NCI-H1436 (cell line): Measurements from ENCODE around the gene PTPN12.
"Not testable (repeated sequence)": the region's sequence is repeated elsewhere in the genome, so short reads cannot be mapped to it uniquely, and the experiment has no call there.

Experiments used
- DNase-seq: peaks from one replicate; lab custom pipeline; 2025; lab: John Stamatoyannopoulos, UW

Gene PTPN12

DNA sequence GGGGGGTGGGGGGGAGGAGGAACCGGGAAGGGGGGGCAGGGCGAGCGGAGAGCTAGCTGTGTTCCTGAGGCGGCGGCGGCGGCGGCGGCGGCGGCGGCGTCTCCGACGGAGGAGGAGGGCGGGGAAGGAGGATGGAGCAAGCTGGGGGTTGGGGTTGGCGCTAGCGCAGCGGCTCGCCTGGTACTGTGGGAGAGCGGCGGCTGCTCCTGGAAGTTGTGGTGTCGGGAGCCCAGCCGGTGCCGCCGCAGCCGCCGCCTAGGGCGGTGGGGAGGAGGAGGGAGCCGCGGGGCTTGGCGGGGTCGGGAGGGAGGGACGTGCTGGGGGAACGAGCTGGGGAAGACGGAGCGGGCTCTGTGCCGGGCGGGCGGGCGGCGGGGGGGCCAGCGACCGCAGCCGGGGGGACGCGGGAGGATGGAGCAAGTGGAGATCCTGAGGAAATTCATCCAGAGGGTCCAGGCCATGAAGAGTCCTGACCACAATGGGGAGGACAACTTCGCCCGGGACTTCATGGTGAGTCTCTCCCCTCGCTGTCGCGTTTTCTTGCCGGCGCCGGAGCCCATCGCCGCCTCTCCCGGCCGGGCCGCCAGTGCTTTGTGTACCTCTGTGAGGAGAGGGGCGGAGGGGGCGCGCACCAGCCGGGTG, at the start of gene PTPN12:
TSS of gene PTPN12 (plus strand) at position 160 of the 642 bp plus-strand sequence. CDS start at position 412, 252 bp downstream.
- DNase-seq, result peak; percentile 23

GRCh38 chr7:77488986-77489385, 48.1 kb upstream of the PTPN12 start:
- DNase-seq, result no peak

DNA sequence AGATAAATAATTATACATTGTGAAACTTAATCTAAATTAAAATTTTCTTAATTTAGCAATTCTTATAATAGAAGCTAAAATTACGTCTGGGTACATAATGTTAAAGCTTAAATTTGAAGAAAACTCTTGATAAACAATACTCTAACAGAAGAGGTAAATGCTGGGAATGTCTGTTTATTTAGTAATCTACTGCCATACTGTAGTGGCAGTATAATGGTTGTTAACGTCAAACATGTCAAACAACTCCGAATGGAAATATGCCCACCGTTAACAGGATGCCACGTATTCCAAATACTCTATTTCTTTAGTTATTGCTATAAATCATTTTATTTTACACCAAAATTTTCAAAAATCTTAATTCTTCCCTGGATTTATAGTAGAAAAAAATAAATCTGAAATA, 40.0 kb upstream of the PTPN12 start:
- peak; percentile 5 for DNase-seq

- DNase-seq, result no peak
Measured at GRCh38 chr7:77498659-77499379, 38.3 kb upstream of the PTPN12 start.

DNA sequence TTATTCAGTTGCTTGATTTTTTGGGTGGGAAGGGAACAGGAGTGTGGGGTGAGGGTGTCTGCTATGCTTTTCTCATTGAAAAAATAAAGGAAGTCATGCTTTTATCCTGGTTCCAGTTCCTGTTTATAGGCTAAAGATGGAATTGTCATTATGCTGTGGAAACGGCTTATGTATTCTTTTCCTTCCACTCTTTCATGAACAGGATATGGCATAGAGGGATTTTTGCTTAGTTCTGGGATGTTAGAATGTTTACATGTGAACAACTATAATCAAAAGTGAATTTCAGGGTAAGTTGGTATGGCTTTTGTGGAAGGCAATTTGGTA, 35.9 kb upstream of the PTPN12 start:
- DNase-seq, result no peak

DNA sequence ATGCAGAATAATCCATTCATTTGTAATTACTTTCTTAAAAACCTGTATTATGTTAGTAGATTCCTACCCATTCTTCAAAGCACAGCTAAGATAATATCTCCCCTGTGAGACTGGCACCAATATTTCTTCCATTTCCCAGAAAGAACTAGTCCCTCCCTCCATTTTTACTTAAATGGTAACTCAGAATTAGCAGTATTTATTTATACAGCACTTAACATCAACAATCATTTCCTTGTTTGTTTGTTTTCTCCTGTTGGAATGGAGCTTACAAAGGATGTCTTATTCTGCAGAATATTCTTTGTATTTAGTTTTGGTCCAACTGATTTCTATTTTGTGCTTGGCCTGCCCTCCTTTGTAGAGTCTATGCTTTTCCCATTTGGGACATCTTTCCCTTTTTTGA, 32.1 kb upstream of the PTPN12 start:
- no peak for DNase-seq

GRCh38 chr7:77506899-77507298, 30.2 kb upstream of the PTPN12 start:
- DNase-seq, result no peak

DNA sequence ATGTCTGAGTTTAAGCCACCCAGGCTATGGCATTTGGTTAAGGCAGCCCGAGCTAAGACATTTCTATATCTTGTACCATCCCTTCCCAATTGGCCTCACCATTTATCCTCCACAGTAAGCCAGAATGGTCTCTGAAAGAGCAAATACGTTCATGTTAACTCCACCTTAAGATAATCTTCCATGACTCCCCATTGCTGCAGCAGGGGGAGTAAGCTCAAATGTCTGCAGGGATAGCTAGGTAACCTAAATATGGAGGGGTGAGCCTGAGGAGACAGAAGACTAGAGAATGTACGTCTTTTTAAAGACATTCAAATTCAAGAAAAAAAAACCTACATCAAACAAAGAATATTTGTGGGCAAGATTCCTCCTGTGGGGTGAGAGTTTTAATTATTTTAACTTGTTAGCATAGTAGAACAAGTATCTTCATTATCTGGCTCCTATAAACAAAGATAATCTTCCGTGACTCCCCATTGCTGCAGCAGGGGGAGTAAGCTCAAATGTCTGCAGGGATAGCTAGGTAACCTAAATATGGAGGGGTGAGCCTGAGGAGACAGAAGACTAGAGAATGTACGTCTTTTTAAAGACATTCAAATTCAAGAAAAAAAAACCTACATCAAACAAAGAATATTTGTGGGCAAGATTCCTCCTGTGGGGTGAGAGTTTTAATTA, 24.0 kb upstream of the PTPN12 start:
- not testable (repeated sequence) for DNase-seq

DNA sequence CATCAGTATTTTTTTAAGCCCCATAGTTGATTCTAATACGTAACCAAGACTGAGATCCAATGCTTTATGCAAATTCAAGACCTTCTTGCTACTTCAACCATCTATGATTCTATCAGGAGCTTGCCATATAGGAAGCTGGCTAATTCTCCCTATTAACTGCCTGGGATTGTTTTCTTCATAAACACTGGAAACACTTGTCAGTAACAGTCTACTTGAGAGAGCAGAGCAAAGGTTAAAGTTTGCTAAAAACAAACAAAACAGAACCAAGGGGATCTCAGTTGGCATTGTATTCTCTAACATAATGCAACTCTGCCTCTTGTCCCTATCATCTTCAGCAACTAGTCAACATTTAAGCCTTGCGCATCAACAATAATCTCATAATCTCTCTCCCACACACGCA, 21.0 kb upstream of the PTPN12 start:
- no peak for DNase-seq

- no peak for DNase-seq
Measured at GRCh38 chr7:77520261-77520660, 16.8 kb upstream of the PTPN12 start.

GRCh38 chr7:77521537-77521936, 15.6 kb upstream of the PTPN12 start:
- DNase-seq, result not testable (repeated sequence)

- DNase-seq, result no peak
Measured at GRCh38 chr7:77524731-77525130, 12.4 kb upstream of the PTPN12 start.

DNA sequence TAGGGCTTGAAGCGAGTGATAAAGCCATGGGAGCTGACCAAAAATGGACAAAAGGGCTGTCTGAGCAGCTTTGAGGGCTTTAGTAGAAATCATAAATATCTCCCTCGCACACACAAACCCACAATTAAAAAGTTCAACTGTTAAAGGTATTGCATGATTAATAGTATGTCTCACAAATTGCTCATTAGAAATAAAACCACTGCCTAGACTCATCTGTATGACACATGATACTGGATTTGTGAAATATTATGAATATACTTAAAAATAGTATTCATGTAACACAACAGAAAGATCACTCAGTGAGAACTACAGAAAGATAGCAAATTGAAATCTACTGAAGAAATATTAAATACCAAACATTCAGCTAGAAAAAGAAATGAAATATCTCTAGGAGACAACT, 11.9 kb upstream of the PTPN12 start:
- DNase-seq, result no peak

GRCh38 chr7:77528368-77528767, 8.7 kb upstream of the PTPN12 start:
- DNase-seq, result no peak

DNA sequence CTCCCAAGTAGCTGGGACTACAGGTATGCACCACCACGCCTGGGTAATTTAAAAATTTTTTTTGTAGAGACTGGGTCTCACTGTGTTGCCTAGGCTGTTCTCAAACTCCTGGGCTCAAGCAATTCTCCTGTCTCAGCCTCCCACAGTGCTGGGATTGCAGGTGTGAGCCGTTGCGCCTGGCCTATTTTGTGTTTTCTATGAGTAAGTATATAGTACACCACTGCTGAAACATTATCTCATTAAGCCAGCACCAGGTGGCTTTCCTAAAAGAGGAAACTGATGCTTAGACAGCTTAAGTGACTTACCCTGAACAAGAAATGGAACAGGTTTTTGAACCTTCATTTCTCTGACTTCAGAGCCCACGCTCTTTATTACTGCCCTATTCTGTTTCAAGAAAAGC, 7.8 kb upstream of the PTPN12 start:
- no peak for DNase-seq

- DNase-seq, result no peak
Measured at GRCh38 chr7:77531038-77531437, 6.1 kb upstream of the PTPN12 start.

- DNase-seq, result no peak
Measured at GRCh38 chr7:77532247-77532646, 4.8 kb upstream of the PTPN12 start.

DNA sequence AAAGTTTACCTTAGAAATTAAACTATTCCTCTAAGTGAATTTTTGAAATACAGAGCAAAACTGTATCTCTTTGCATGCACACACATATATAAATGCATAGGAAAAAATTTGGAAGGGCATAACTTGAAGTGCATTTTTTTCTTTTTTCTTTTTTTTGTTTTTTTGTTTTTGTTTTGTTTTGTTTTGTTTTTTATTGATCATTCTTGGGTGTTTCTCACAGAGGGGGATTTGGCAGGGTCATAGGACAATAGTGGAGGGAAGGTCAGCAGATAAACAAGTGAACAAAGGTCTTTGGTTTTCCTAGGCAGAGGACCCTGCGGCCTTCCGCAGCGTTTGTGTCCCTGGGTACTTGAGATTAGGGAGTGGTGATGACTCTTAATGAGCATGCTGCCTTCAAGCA, 4.4 kb upstream of the PTPN12 start:
- not testable (repeated sequence) for DNase-seq

GRCh38 chr7:77534046-77534445, 3.0 kb upstream of the PTPN12 start:
- not testable (repeated sequence) for DNase-seq

DNA sequence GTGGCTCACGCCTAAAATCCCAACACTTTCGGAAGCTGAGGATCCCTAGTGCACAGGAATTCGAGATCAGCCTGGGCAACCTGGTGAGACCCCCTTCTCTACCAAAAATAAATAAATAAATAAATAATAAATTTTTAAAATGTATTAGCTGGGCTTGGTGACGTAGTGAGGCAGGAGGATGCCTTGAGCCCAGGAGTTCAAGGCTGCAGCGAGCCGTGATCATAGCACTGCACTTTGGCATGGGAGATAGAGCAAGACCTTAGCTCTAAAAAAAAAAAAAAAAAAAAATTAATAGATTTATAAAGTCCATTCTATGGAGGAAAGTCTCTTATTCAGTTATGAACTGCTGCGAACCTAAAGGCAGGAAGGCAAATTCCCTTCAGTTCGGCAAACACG, 1.1 kb upstream of the PTPN12 start:
- no peak for DNase-seq

- DNase-seq, result peak; percentile 94
Measured at GRCh38 chr7:77536413-77537135, 521 bp upstream of the PTPN12 start.

DNA sequence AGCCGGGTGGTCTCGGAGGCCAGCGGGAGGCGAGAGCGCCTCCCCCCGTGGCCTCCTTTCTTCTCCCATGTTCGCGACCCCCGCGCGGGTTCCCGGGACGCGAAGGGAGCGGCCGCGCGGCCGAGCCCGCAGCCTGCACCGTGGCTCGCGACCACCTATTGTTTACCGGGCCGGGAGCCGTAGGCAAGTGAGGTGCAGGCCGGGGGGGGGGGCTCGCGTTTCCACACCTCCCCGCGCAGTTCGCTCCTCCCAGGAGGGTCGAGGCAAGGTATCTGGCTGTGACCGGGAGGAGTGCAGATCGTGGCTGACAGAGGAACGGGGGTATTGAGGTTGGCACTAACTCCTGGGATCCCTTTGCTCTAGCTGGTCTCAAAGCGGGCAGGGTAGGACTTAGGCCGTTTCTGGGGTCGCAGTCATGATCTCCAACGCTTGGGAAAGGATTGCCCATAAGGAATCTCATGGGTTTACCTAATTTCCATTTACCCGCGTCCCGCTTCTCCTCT, 734 bp downstream of the PTPN12 start:
- DNase-seq, result peak; percentile 23
